AG04450 (cell line): ENCODE measurements around the gene RAB3GAP1. TPM values are rescaled to one million over a fixed set of nuclear protein-coding genes. Genes with fewer than 3 reads are reported as not detected.

Experiments
- CTCF ChIA-PET: fragments of 300-600, 350-600 bp; formaldehyde crosslinking; extraction: SDS; loops from one replicate; lab custom pipeline; 2022; ENCODE audit warnings: antibody characterized with exemption, inconsistent platforms; lab: Charles Lee
- POLR2A ChIA-PET: fragments of 350-600 bp; formaldehyde crosslinking; extraction: SDS; loops from one replicate; lab custom pipeline; 2021; ENCODE audit warnings: antibody characterized with exemption, inconsistent platforms; lab: Yijun Ruan, JAX
- DNase-seq: peaks from one replicate; pipeline ENCODE4 v3.0.0-alpha.2; 2011; ENCODE audit warnings: low read depth, low spot score
- H3K27ac ChIP-seq: one replicate; pipeline ENCODE4 v1.5.1; 2012; ENCODE audit warnings: low read depth, low read length, control low read depth
- H3K27me3 ChIP-seq: one replicate; pipeline ENCODE4 v1.6.0; 2012; ENCODE audit warnings: low read length; ENCODE audit not compliant: control insufficient read depth, insufficient read depth
- H3K4me3 ChIP-seq: 2 replicates; pipeline ENCODE4 v1.5.1; 2011; ENCODE audit warnings: mild to moderate bottlenecking, low read depth, low read length, control low read depth
- H3K9me3 ChIP-seq: 2 replicates; pipeline ENCODE4 v1.5.1; 2012; ENCODE audit warnings: low read length; ENCODE audit not compliant: control insufficient read depth, insufficient read depth
- CTCF ChIP-seq: IDR thresholded peaks from 2 replicates; pipeline ENCODE4 v1.5.1; 2011; ENCODE audit warnings: low read depth, low read length, control low read depth, inconsistent platforms
- polyA plus RNA-seq: library from polyadenylated mRNA; depleted of rRNA; stranded (reverse); fragments of >200 nt; gene quantifications from 2 replicates; pipeline ENCODE4 v1.2.3, GENCODE V29; 2011

RAB3GAP1 gene
- polyA plus RNA-seq, 1 experiment: 47.5 TPM

DNA sequence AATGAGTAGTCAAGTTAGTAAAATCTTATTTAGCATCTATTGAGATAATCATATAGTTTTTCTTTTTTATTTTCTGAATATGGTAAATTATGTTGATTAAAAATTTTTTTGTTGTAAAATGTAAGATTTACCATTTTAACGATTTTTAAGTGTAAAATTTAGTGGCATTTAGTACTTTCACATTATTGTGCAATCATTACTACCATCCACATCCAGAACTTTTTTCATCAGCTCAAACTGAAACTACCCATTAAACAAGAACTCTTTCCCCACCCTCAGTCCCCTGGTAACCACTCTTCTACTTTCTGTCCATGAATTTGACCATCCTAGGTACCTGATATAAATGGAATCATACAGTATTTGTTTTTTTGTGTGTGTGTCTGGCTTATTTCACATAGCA is 11.1 kb downstream of the RAB3GAP1 start:
- H3K4me3 ChIP-seq: no peak overlapping the region
- DNase-seq: no peak

GRCh38 chr2:135064149-135064548 is 12.1 kb downstream of the RAB3GAP1 start:
- Histone ChIP-seq H3K9me3 (no peaks in the 10 kb centered on the region; the same call in 1 of the 2 replicates), H3K4me3 (no peak overlapping the region), H3K27ac (no peak overlapping the region), H3K27me3 (no peaks in the 10 kb centered on the region)
- DNase-seq: no peak
- TF ChIP-seq CTCF: no peak
- ChIA-PET CTCF (no interaction called here), POLR2A (interaction anchor here (0.9 kb wide), 1 partner anchor 11 kb away, joined by 3 read pairs; no protein-coding TSS in a partner anchor)

More for the DNA sequence above, 11.1 kb downstream of the RAB3GAP1 start:
- Histone ChIP-seq H3K27ac (no peak overlapping the region), H3K9me3 (no peaks in the 10 kb centered on the region; the same call in 1 of the 2 replicates), H3K27me3 (no peaks in the 10 kb centered on the region)
- POLR2A ChIA-PET: no interaction called here
- no peak for TF ChIP-seq CTCF
- CTCF ChIA-PET: no interaction called here

- no peak for TF ChIP-seq CTCF
- no peak overlapping the region for H3K27ac ChIP-seq
- DNase-seq: no peak
- H3K4me3 ChIP-seq: no peak overlapping the region
- ChIA-PET POLR2A (no interaction called here), CTCF (interaction anchor here (0.8 kb wide), 1 partner anchor 62 kb away, joined by 3 read pairs; no protein-coding TSS in a partner anchor)
- H3K9me3 ChIP-seq: peaks cover 9% of the 10 kb centered on the region
- no peaks in the 10 kb centered on the region for H3K27me3 ChIP-seq
Measured at GRCh38 chr2:135066710-135067109, 14.6 kb downstream of the RAB3GAP1 start.

DNA sequence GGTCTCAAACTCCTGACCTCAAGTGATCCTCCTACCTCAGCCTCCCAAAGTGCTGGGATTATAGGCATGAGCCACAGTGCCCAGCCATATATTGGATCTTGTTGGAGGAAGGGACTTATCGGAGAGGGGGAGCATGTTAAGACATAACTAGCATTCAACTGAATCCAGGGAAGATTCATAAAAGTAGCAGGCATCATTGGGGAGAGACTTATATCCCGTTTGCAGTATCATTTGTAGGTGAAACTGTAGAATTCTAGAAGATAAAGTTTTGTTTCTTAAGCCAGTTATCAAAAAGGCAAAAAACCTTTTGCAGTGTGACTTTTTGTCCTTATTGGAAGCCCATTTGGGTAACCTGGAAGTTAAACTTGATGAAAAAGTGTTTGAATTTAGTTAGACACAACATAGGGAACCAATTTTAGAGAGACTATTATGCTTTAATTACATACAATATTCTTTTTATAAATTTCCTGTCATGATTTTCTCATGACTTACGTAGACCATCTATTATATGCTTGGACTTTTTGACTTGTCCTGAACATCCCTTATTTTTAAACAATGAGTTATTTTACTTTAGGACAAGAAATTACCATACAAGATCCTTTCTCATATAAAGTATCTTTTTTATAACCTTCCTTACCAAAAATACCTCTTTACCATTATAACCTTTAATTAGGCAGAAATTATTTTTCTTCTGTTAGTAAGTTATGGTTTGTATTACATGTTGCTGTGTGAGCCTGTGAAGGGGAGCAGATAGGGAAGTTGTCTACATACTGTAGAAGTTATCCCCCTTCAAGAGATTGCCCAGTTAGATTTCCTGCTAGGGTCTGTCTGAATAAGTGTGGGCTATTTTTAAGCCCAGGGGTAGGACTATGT is 20.3 kb downstream of the RAB3GAP1 start:
- ChIA-PET CTCF (no interaction called here), POLR2A (no interaction called here)
- TF ChIP-seq CTCF: no peak
- Histone ChIP-seq H3K4me3 (no peak overlapping the region), H3K9me3 (peaks cover 15% of the 10 kb centered on the region), H3K27me3 (no peaks in the 10 kb centered on the region), H3K27ac (no peak overlapping the region)
- no peak for DNase-seq

- Histone ChIP-seq H3K9me3 (peaks cover 15% of the 10 kb centered on the region), H3K27me3 (no peaks in the 10 kb centered on the region), H3K27ac (no peak overlapping the region), H3K4me3 (no peak overlapping the region)
- DNase-seq: no peak
- ChIA-PET CTCF (no interaction called here), POLR2A (no interaction called here)
- TF ChIP-seq CTCF: no peak
Measured at GRCh38 chr2:135074216-135074615, 22.1 kb downstream of the RAB3GAP1 start.
